ENCODE data around the gene ZNF597.

The ZNF597 gene

GRCh38 chr16:3443108-3444031, at the start of gene ZNF597, which contains the start of gene NAA60:
TSS of gene ZNF597 (minus strand) at chr16:3443504. CDS start at chr16:3443153, 351 bp downstream.
TSS of gene NAA60 (plus strand) at chr16:3443680. CDS start at chr16:3476228, 32,548 bp downstream.
- DNase-seq (ENCODE audit: low spot score) = peak; percentile 80

GRCh38 chr16:3492356-3492755, 49.1 kb upstream of the ZNF597 start:
- no peak for DNase-seq (ENCODE audit: low spot score)

- no peak for DNase-seq (ENCODE audit: low spot score)
Observed at GRCh38 chr16:3490911-3491629, 47.8 kb upstream of the ZNF597 start.

- DNase-seq (ENCODE audit: low spot score) = no peak
Observed at GRCh38 chr16:3488801-3489200, 45.5 kb upstream of the ZNF597 start.

GRCh38 chr16:3487521-3488410, 44.5 kb upstream of the ZNF597 start:
- DNase-seq (ENCODE audit: low spot score) = no peak

- no peak for DNase-seq (ENCODE audit: low spot score)
Observed at GRCh38 chr16:3486506-3487215, 43.4 kb upstream of the ZNF597 start.

GRCh38 chr16:3485821-3486505, 42.7 kb upstream of the ZNF597 start:
- no peak for DNase-seq (ENCODE audit: low spot score)

- DNase-seq (ENCODE audit: low spot score) = no peak
Observed at GRCh38 chr16:3485097-3485745, 41.9 kb upstream of the ZNF597 start.

- DNase-seq (ENCODE audit: low spot score) = no peak
Observed at GRCh38 chr16:3484318-3485096, 41.2 kb upstream of the ZNF597 start.

- DNase-seq (ENCODE audit: low spot score) = no peak
Observed at GRCh38 chr16:3482659-3483241, 39.4 kb upstream of the ZNF597 start.

- no peak for DNase-seq (ENCODE audit: low spot score)
Observed at GRCh38 chr16:3481696-3482658, 38.7 kb upstream of the ZNF597 start.

- DNase-seq (ENCODE audit: low spot score) = no peak
Observed at GRCh38 chr16:3480901-3481695, 37.8 kb upstream of the ZNF597 start.

- DNase-seq (ENCODE audit: low spot score) = no peak
Observed at GRCh38 chr16:3479654-3480216, 36.4 kb upstream of the ZNF597 start.

- DNase-seq (ENCODE audit: low spot score) = no peak
Observed at GRCh38 chr16:3478242-3478925, 35.1 kb upstream of the ZNF597 start.

GRCh38 chr16:3476409-3476808, 33.1 kb upstream of the ZNF597 start:
- DNase-seq (ENCODE audit: low spot score) = no peak

All from HuH-7.5 (cell line).